Nucleus accumbens (tissue), 56 donors: Measurements from ENCODE around the gene ALOX15B.
"Not testable (repeated sequence)": the region's sequence is repeated elsewhere in the genome, so short reads cannot be mapped to it uniquely, and the experiment has no call there.

Source experiments
- DNase-seq, 56 donors: peaks; one replicate each; lab custom pipeline; 2025; lab: John Stamatoyannopoulos, UW

ALOX15B gene

DNA sequence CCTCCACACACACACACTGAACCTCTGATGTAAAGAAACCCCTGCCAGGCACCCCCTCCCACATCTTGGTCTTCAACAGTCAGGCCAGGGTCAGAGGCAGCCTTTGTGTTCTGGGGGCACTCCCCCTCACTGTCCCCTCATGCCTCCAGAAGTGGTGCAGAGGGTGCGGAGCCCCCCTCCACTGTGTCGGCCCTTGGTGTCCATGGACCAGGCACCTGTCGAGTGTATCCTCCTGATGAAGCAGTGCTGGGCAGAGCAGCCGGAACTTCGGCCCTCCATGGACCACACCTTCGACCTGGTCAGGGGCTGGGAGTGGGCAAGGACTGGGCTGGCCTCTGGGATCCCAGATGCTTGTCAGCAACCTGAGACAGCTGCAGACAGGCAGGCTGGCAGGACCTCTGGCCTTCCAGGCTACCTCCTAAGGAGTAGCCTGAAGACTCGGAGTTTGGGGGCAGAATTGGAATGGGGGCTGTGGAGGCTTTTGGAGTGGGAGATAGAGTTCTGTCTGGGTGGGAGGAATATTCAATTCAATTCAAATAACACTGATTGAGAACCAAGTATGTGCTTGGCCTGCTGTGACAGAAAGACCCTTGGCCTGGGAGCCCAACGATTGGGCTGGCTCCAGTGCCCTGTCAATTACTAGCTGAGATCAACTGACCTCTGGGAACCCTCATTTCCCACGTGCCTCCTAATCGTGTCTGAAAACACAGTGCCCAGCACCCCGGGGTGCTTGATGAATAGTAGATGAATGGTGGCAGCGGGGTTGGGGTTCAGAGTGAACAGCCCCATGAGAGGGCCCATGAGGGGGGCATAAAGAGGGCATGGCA, 24.9 kb upstream of the ALOX15B start:
- no peak for DNase-seq

DNA sequence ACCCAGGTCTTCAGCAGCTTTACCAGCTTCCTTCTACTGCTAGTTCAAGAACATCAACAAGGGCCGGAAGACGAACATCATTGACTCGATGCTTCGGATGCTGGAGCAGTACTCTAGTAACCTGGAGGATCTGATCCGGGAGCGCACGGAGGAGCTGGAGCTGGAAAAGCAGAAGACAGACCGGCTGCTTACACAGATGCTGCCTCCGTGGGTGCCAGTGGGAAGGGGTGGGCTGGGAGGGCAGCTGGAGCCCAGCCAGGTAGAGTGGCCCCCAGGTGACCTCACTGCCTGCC, 24.4 kb upstream of the ALOX15B start:
- no peak for DNase-seq

DNA sequence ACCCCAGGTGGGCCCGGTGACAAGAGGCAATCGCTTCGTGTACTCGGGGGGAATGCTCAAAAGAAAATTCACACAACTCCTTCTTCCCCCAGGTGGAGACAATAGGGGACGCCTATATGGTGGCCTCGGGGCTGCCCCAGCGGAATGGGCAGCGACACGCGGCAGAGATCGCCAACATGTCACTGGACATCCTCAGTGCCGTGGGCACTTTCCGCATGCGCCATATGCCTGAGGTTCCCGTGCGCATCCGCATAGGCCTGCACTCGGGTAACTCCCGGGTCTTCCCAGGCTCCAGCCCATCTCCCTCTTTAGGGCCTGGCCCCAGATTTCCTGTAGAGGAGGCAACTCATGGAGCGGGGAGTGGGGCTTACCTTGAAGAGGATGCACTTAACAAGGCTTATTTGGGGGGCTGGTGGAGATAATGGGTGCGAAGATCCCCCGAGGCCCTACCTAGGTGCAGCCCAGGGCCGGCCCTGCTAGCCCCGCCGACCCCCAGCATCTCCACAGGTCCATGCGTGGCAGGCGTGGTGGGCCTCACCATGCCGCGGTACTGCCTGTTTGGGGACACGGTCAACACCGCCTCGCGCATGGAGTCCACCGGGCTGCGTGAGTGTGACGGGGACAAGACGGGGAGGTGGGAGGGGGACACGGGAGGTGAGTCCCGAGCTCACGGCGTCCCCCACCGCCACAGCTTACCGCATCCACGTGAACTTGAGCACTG, 23.5 kb upstream of the ALOX15B start:
- DNase-seq, result no peak

DNA sequence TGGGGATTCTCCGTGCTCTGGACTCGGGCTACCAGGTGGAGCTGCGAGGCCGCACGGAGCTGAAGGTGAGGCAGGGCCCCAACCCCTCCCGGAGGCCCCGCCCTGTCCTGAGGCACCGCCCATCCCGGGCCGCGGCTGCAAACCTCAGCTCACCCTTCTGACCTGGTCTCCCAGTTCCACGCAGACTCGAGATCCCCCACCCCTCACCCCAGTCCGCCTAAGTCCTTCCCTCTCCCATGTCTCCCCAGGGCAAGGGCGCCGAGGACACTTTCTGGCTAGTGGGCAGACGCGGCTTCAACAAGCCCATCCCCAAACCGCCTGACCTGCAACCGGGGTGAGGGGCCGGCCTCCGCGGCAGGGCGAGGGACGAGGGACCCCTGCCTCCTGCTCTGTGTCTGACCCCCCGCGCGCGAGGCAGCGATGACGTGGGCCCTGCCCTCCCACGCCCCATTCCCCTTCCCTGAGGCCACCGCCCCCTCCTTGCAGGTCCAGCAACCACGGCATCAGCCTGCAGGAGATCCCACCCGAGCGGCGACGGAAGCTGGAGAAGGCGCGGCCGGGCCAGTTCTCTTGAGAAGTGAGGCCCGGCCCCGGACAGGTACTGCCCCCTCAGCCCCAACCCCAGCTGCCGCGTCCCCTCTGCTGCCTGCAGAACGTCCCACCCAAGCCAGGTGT, 22.8 kb upstream of the ALOX15B start:
- DNase-seq, result peak in 3 of 56 donors; percentile 10 to 66 (median 22)

DNA sequence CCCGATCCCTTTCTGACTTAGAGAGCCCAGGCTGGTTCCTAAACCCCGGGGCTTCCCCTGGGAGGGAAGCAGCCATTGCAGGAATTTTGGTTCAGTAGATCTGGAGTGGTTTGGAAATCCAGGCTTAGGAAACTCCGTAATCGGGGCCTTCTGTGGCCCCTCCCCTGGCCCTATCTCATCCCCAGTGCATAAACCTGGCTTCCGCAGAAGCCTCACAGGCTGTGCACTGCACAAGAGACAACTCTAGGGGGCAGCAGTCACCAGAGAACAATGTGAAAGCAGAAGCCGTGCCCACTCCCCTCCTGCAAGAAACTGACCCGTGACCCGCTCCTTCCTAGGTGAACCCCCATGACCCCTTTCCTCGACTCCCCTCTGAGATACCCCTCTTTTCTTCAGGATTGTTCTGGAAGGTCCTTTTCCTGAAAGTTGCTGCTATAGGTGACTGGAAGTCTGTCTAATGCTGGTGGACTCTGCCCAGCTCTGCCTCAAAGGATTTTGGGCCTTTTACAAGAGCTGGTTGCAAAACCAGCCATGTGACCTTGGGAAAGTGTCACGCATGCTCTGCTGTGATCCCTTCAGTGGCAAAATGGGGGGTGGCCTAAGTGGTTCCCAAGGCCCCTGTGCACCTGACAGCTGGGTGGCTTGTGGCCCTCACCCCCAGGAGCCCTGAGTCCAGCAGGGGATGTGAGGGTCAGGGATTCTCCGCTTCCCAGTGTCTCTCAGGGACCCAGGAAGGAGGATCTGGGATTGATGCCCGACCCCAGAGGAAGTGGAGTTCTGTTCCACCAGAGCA, 22.0 kb upstream of the ALOX15B start:
- peak in 14 of 56 donors; percentile 5 to 51 (median 14) for DNase-seq

DNA sequence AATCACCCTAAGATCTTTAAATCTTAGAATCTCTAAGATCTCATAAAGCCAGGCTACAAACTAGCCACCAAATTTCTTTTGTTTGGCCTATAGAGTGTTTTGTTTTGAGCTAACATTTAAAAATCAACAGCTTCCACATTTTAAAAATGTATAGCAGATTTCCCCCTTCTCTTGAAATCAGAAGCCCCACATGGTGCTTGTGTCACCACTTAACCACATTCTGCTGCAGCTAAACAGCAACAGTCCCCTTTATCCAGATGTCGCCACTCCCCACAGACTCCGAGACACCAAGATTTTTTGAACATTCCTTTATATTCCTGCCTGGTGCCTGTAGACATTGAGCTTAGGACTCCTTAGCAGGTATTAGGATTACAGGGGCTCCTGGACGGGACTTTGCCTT, 20.4 kb upstream of the ALOX15B start:
- DNase-seq, result no peak

DNA sequence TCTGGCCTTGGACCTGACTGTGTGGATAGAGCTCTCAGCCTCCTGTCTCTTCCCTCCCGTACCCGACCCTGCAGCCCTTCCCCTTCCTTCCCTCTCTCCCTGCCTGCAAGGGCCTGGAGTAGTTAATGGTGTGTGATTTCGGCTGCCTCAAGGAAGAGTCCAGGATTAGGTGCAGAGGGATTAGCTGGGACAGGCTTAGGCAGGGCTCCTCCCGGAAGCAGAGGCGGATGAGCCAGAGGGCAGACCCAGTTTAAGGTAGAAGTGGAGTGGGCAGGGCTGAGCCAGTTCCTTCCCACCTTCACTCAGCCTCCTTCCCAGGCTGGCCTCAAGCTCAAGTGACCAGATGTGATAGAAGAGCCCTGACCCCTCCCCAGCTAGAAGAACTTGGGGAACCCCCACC, 19.7 kb upstream of the ALOX15B start:
- DNase-seq, result no peak

DNA sequence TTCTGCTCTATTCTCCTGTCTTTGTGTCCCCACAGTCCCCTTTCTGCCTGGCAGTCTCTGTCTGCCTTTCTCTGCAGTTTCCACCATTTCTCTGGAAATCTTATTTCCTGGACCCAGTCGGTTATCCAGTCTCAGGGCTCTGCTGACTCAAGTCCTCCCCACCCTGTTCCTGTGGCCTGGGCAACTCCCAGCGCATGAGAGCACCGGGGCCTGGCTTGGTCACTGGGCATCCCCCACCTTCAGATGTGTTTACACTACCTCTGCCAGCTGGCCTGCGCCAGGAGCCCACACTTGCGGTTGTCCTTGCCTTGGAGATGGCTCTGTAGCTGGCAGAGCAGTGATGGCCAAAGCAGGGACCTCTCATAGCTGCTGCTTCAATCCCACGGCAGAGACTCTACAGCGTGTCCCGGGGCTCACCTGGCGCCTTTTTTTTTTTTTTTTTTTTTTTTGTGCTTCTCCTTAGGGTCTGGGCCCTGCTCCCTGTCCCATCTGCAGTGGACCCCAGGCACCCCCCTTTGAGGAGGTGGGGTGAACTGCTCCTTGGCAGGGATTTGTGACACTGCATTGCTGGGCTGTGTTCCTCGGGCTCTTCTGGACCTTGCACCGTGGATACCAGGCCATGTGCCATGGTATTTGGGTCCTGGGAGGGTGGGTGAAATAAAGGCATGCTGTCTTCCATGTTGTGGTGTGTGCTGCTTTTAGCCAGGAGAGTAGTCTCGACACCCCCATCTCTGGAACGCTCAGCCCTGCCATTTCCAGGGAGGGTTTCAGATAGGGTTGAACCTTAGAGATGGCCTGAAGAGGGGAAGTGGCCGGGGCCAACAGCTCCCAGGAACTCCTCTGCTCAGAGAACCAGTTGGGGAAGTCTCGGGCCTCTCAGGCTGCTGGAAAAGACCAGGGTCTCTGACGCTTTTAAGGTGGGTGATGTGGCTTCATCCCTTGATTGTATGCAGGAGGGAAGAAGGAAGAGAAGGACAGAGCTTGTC, 18.9 kb upstream of the ALOX15B start:
- no peak for DNase-seq

DNA sequence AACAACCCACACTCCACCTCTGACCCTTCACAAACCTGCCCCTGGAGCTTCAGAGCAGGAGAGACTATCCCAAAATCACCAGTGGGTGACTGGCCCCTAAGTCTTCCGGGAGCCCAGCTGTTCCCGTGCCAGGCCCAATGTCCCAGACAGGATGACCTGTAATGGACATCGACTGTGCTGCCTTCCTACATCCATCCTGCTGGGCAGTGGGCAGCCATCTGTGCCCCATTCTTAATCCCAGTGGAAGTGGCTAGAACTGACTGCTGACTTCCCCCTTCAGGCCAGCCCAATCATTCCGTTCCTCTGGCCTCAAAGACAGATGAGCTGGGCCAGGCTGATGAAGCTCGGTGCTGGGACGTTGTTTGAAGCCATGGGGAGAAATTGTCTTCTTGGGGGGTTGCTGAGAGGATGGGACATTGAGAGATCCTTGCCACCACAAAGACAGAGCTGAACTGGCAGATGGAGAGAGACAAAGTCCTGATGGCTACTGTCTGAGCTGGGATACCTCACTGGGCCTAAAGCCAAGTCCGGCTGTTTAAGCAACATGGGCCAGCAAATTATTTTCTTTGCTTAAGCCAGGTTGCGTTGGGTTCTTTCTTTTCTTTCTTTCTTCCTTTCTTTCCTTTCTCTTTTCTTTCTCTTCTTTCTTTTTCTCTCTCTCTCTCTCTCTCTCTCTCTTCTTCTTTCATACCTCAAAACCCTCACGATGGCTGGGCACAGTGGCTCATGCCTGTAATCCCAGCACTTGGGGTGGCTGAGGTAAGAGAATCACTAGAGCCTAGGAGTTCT, 17.9 kb upstream of the ALOX15B start:
- DNase-seq, result no peak

DNA sequence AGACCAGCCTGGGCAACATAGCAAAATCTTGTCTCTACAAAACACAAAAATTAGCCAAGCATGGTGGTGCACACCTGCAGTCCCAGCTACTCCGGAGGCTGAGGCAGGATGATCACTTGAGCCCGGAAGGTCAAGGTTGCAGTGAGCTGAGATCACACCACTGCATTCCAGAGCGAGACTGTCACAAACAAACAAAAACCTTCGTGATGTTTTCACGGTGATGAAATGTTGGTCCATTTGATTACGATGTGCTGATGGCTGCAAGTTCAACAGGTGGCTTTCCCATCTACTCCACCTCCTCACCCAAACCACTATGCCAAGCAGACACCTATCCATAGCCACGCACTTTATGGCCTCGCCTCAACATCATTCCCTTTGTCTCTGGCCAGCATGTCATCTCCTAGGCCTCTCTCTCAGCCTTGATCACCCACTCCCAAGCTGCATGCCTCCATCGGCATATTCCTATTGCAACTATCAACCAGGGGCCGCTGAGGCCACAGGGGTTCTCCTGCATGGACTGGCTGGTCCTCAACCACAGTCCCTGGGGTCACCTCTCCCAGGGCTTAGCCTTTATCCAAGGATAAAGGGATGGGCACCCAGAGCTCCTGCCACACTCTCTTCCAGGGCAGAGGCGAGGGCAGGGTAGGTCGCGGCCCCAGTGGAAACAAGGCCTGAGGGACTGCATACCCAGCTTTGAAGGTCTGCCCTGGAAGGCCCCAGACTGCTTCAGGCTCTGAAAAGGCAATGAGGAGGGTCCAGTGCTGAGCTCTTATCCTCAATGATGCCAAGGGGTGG, 17.1 kb upstream of the ALOX15B start:
- DNase-seq, result no peak

DNA sequence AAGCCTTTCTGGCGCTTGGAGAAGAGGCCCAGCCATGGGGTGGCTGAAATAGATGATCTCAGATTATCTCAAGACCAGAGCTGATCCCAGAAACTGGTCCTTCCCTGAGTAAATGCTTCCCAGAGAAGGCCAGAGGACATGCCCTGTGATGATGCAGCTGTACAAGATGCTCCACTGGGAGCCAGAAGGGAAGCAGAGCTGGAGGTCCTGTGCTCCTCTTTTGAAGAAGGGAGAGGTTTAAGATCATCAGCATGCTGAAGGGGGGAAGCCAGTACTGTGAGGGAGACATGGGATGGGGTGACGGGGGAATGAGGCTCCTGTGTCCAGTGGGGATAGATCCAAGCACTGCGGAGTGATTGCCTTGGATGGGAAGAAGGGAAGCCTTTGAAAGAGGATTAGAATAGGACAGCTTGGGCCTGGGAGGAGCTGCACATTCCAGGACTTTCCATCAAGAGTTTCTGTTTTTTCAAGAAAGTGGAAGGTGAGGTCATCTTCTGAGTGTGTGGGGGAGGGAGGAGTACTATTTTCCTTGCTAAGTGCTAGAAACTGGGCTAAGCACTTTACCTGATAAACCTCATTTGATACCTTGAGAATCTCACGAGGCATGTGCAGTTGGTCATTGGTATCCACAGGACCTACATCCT, 16.4 kb upstream of the ALOX15B start:
- no peak for DNase-seq

DNA sequence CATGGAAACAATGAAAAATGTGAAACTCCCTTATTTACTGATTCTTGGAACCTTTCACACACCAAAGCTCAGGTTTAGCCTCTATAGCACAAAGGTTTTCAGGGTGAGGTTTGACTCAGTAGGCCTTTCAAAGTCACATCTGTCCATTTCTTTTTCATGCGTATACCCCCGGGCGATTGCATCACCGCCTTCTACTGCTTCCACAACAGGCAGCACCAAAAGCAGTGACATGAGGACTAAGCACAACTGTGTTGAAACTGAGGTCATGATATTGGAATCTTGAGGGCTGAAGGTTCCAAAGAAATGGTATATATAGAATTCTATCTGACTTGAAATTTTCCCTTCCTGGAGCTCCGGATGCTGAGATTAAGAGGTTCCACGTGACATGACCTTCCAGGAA, 14.7 kb upstream of the ALOX15B start:
- not testable (repeated sequence) for DNase-seq

DNA sequence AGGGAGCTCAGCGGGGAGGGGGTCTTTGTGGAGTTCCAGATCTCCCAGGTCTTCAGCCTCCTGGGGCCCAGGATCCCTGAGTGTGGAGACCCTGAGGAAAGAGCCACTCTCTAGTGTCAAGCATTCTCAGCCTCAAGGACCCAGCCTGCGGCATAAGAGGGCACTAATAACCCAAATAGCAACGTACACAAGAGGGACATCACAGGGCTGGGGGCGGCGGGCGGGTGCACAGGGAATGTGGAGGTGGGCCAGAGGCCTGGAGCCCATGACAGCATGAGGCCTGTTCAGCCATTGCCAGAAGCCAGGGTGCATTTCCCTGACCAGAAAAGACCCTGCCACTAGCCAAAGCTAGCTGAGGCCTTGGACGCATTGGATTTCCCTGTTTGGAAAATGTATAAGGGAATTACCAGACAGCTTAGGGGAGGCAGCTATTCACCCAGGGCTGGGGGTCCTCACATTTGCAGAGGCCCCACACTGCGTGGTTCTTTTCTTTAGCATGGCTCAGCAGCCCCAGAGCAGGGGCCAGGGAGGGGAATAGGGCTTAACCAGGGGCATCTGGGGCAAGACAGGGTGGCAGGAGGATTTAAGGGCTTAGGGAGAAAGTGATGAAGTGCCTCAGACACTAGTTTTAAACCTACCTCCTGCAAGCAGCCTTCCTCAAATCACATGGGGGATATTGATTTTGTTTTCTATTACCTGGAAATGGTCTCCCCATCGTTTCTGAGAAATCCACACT, 13.5 kb upstream of the ALOX15B start:
- no peak for DNase-seq

DNA sequence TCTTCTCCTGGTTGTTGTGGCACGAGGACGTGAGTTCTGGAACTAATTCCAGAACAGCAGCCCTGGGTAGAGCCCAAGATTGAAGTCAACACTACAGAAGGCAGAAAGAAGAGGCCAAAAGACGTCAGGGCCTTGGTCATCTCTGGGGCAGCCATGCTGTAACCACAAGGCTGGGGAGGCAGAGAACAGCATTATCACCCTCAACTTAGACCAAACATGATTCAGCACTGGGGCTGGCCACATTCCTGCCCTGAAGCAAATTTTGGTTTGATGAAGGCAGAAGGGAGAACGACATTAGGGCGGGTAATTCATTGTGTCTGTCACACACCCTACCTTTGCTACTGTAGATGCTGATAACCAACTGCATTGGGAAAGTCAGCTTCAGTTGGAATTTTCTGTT, 9.7 kb upstream of the ALOX15B start:
- no peak for DNase-seq

DNA sequence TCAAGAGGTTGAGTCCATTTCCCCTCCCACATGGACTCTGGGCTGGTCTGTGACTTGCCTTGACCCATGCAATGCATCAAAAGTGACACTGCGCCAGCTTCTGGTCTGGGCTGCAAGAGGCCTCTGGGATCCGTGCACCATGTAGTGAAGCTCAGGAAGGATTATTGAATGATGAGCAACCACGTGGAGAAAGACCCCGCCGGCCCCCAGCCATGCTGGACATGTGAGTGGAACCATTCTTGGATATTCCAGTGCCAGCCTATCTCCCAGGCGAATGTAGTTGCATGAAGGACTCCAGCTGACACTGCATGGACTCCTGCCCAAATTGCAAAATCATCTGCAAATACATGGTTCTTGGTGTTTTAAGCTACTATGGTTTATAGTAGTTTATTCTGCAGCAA, 7.6 kb upstream of the ALOX15B start:
- DNase-seq, result no peak

DNA sequence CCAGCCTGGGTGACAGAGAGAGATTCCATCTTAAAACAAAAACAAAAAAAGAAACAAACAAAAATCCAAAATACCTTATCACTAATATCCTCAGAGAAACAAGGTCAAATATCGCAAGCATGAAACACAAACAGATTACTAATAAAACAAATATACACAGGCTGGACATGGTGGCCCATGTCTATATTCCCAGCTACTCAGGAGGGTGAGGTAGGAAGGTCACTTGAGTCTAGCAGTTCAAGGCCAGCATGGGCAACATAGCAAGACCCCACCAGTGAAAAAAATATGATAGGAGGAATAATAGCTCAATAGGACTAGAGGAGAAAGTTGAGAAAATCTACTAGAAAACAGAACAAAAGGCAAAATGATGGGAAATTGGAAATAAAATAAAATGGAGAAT, 6.9 kb upstream of the ALOX15B start:
- no peak for DNase-seq

DNA sequence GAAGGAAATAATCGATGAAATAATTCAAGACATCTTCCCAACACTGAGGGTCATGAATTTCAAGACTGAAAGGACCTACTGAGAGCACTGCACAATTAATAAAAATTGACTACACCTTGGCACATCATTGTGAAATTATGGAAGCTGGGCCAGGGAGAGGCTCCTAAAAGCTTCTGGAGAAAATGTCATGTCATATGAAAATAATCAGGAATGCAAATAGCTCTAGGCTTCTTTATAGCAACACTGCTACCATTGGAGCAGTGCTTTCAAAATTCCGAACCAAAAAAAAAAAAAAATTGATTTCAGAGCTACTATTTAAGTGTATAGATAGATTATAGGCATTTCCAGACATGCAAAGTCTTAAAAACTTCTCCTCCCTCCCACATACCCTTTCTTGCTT, 6.4 kb upstream of the ALOX15B start:
- DNase-seq, result no peak
